ENCODE measurements around the gene TPSAB1. TPM values are rescaled to one million over a fixed set of nuclear protein-coding genes. Genes with fewer than 3 reads are reported as not detected.
"Not testable (repeated sequence)": the region's sequence is repeated elsewhere in the genome, so short reads cannot be mapped to it uniquely, and the experiment has no call there.

The TPSAB1 gene
- polyA plus RNA-seq, 4 donors = not detected

DNA sequence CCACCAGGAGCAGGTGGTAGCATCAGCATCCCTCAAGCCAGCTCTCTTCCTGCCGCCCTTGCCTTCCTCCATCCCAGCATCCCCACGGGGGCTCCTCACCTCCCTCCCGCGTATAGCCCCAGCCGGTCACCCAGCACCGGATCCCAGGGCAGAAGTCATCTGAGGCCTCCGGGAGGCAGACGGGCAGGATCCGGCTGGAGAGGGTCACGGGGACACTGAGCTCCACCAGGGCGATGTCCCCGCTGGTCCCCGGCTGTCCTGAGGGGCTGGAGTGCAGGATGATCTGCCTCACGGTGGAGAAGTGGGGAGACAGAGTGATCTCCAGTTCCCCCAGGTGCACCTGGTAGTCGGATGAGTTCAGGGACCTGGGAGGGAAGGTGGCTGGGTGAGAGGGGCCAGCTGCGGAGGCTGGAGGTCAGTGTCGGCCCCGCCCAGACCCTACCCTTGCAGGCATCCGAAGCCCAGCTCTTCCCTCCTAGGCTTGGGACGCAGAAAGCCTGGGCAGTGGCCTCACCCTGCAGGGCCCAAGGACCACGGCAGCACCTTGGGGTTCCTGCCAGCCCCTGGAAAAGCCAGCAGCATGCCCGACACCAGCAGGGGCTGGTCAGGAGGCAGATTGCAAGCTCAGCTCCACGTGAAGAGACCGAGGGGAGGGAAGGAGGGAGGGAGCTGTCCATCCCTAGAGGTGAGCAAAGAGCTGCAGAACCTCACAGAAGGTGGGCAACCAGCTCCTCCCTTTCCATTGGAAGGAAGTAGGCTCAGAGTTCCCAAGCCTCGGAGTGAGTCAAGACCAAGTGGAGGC, 17.8 kb upstream of the TPSAB1 start:
- DNase-seq (ENCODE audit: low read depth in 4 of 4, low spot score in 2 of 4) = no peak

DNA sequence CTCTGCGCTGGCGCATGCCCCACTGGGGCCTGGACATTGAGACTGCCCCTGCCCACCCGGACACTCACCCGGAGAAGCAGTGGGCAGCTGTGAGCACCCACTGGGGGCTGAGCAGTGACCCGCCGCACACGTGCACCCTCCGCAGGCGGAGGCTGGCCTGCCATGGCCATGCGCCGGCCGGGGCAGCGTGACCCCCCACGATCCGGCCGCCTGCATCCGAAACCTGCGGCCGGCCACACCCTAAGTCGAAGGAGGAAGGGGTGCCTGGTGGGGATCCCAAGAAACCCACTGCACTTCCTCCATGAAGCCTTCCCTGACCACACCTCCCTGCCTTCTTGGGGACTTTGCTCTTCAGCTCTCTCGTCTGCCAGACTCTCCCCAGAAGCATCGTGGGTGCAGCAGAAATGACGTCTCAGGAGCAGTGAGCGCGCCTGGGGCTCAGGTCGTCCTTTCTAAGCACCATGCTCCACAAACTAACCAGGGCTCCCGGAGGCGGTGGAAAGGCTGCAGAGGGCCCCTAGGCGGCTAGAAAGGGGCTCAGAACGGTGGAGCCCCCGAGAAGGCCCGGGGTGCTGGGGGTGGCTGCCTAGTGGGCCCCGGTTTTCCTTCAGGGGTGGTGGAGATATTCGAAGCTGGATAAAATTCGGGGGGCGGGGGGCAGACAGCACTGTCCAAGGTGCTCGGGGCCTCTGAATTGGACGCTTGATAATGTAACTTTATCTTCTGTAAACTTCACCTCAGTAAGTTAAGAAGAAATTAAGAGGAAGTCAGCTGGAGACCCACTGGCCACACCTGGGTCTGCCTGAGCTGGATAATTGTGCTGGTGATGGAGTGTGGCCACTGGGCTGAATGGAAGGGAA, 16.9 kb upstream of the TPSAB1 start:
- no peak for DNase-seq (ENCODE audit: low read depth in 4 of 4, low spot score in 2 of 4)

DNA sequence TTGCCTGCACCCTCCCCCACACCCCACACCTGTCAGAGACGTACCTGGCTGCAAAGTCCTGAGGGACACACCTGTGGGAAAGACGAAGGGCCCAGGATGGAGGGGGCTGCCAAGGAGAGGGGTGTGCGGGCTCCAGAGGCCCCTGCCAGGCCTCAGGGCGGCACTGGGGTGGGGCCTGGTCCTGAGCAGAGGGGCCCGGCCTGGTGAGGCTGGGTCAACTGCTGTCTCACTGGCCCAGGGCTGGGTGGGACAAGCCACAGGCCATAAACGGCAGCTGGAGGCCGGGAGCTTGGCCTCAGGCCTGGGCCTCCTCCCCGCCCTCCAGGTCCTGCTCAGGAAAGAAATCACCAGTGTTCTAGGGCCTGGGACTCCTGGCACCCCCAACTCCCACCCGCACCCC, 15.9 kb upstream of the TPSAB1 start:
- DNase-seq (ENCODE audit: low read depth in 4 of 4, low spot score in 2 of 4) = no peak

DNA sequence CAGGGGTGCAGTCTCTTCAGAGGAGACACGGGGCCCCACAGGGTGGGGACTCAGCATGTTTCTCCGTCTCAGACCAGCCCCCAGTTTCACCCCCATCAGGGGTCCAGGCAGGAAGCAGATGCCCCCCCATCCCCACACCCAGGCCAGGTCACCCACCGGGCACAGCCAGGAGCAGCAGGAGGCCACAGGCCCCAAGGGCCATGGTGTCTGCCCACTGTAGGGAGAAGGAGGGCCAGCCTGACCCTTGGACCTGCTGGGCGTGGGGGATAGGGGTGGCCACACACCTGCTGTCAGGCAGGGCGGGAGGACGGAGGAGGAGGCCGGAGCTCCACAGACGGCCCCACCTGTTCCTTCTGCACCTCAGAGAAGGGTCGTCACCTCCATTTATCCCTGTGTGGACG, 15.5 kb upstream of the TPSAB1 start, which contains the start of gene TPSG1:
Gene TPSG1 (minus strand): TSS at position 218 of the 401 bp plus-strand sequence. CDS start 16 bp downstream, at position 202.
- DNase-seq (ENCODE audit: low read depth in 4 of 4, low spot score in 2 of 4) = no peak

DNA sequence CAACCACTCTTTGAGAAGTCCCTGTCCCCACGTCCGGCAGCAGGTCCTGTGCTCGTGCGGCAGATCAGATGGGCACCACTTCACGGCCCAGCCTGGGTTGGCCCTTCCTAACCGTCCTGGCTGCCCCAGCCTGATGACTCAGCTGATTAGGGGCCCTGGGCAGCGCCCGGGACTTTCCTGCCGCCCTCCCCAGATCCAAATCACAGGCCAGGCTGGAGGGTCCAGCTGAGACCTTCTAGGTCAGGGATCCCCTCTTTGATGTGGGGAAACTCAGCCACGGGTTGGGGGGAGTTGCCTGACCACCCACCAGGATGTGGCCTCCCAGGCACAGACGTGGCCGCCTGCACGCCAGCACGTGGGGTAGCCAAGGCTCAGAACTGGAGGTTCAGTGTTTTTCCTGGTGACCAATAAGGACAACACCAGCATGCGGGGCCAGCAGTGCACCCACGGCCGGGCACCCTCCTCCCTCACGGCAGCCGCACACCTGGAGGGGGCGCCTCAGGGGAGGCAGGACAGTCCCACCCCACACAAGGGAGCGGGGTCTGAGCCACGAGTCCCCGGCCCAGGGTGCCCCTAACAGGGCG, 14.7 kb upstream of the TPSAB1 start:
- DNase-seq (ENCODE audit: low read depth in 4 of 4, low spot score in 2 of 4) = not testable (repeated sequence)

DNA sequence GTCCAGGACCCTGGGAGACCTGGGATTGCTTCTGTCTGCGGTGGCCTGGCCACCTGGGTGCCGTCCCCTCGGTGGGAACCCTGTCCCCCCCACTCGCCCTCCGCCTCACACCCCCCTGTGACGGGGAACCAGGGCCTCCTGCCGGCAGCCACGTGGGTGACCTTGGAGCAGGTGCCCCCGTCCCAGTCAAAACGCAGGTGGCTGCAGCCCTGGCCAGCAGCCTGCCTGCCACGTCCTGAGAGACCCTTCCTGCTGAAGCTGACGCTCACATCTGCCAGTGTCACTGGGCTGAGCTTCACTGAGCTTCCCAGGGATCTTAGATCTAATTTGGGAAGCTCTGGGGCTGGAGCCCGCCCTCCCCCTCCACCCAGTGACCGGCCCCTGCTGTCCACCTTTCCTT, 13.8 kb upstream of the TPSAB1 start:
- not testable (repeated sequence) for DNase-seq (ENCODE audit: low read depth in 4 of 4, low spot score in 2 of 4)

DNA sequence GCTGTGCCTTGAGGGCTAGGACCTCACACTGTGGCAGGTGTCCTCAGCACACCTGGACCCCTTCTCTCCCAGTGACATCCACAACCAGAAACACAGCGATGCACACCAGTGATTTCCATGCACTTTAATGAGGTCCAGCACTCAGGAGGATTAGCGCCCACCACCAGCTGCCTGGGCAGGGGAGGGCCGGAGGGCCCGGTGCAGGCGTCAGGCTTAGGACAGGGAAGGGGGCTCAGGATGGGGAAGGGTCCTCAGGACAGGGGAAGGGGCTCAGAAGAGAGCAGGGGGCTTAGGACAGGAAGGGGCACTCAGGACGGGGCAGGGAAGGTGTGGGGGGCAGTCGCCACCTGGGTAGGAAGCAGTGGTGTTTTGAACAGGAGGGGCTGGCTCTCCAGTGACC, 12.3 kb upstream of the TPSAB1 start:
- not testable (repeated sequence) for DNase-seq (ENCODE audit: low read depth in 4 of 4, low spot score in 2 of 4)

DNA sequence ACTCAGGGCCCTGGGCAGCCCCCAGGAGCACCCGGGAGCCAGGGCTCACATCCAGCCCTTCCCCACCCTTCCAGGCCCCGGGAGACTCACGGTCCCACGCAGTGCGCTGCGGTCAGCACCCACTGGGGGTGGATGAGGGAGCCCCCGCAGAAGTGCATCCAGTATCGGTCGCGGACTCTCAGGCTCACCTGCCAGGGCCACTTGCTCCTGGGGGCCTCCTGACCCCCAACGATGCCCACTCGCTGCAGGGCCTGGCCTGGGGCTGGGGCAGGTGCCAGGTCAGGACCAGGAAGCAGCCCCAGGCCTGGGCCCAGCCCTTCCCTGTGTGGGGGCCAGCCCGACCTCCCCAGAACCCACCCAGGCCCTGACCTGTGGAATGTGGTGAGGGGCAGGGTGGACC, 11.0 kb upstream of the TPSAB1 start:
- not testable (repeated sequence) for DNase-seq (ENCODE audit: low read depth in 4 of 4, low spot score in 2 of 4)

DNA sequence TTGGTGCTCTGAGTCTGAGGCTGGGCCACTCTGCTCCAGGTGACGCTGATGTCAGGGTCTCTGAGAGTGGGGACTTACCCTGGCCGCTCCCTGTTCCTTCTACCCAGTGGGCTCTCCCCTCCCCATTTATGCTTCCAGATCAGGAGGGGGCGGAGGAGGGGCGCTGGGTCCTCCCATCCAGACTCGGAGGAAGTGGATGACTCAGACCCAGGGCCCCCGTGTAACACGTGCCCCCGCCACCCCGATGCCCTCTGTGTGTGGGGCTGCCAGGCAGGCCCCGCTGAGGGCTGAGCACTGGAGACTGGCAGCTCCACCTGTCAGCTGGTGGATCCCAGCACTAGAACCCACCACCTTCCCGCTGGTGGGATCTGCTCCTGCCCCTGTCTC, 10.4 kb upstream of the TPSAB1 start, which contains the start of gene TPSB2:
Gene TPSB2 (minus strand): TSS at position 101 of the 387 bp plus-strand sequence. CDS start 233 bp downstream, outside the sequence.
- DNase-seq (ENCODE audit: low read depth in 4 of 4, low spot score in 2 of 4) = not testable (repeated sequence)

DNA sequence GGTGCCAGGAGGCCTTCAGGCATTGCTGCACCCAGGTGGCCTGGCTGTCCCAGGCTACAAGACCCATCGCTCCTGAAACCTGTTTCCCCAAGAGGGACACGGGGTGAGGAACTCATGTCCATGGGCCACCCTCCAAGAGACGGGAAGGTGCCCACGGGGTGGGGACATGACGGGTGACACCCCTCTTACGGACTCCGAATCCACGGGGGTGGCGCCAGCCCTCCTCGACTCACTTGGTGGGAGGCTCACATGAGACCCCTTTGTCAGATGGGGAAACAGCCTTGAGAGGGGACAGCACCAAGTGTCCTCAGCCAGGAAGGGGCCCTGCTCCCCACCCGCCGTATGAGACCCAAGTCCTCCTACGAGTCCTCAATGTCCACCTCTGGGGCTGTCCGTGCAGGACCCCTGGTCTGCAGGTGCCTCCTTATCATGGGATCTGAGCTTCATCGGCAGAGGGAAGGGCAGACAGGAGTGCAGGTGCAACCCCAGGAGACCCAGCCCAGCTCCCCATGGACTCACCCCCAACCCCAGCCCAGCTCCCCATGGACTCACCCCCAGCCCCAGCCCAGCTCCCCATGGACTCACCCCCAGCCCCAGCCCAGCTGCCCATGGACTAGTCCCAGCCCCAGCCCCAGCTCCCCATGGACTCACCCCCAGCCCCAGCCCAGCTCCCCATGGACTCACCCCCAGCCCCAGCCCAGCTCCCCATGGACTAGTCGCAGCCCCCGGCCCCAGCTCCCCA, 9.9 kb upstream of the TPSAB1 start:
- not testable (repeated sequence) for DNase-seq (ENCODE audit: low read depth in 4 of 4, low spot score in 2 of 4)

DNA sequence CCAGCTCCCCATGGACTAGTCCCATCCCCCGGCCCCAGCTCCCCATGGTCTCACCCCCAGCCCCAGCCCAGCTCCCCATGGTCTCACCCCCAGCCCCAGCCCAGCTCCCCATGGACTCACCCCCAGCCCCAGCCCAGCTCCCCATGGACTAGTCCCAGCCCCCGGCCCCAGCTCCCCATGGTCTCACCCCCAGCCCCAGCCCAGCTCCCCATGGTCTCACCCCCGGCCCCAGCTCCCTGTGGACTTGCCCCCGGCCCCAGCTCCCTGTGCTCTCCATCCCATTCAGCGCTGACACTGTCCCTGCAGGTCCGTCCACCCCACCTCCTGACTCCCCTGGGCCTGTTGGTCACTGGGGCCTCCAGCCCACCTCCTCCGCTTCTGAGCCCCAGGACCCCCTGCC, 9.2 kb upstream of the TPSAB1 start:
- not testable (repeated sequence) for DNase-seq (ENCODE audit: low read depth in 4 of 4, low spot score in 2 of 4)

DNA sequence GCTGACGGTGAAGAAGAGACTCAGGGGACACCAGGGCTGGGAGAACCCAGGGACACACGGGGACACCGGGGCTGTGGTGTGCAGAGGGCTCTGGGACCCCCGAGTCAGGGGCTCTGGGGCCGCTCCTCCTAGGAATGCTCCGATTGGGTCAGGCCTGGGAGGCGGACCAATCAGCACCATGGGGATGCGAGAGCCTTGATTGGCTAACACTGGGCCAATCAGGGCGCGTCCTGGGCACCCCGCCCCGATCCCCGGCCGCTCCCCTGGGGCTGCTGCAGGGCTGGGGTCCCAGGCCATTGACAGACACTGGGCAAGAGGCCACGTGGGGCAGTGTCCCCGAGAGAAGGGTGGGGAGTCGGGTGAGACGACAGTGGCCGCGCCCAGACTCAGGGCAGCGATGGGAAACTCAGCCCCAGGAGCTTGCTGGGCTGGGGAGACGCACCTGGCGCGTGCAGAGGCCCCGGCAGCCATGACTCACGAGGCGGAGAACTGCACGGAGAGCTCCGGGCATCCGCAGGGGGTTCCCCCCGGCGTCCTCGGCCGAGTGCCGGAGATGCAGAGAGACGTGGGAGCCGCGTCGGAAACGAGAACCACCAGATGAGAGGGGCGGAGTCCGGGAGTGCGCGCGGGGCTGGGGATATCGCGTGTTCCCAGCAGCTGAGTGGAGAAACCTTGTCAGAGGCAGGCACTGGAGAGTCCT, 8.3 kb upstream of the TPSAB1 start:
- DNase-seq (ENCODE audit: low read depth in 4 of 4, low spot score in 2 of 4) = not testable (repeated sequence)

DNA sequence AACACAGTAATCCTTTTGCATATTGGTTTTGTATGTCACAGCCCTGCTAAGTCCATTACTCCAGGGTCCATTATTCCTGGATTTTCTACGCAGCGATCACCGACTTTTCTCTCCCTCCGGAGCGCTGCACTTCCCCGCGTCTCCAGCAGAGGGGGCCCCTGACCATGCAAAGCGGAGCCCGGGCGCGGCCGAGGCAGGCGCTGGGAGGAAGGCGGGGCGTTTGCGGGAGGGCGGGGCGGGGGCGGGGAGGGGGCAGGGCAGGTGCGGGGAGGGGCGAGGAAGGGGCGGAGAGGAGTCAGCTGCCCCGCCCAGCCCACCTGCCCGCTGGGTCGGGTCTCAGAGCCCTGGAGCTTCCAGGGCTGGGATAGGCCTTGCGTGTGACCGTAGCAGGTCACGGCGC, 3.8 kb upstream of the TPSAB1 start:
- DNase-seq (ENCODE audit: low read depth in 4 of 4, low spot score in 2 of 4) = not testable (repeated sequence)

DNA sequence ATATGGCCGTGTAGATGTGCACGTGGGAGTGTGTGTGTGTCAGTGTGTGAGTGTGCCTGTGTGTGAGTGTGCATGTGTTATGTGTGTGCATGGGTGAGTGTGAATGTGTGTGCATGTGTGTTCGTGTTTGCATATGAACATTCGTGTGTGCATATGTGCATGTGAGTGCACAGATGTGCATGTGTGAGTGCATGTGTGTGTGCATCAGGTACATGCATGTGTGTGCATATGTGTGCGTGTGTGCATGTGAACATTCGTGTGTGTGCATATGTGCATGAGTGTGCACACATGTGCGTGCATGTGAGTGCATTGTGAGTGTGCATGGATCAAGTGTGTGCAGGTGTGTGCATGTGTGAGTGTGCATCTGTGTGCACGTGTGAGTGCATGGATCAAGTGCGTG, 2.5 kb upstream of the TPSAB1 start:
- no peak for DNase-seq (ENCODE audit: low read depth in 4 of 4, low spot score in 2 of 4)

DNA sequence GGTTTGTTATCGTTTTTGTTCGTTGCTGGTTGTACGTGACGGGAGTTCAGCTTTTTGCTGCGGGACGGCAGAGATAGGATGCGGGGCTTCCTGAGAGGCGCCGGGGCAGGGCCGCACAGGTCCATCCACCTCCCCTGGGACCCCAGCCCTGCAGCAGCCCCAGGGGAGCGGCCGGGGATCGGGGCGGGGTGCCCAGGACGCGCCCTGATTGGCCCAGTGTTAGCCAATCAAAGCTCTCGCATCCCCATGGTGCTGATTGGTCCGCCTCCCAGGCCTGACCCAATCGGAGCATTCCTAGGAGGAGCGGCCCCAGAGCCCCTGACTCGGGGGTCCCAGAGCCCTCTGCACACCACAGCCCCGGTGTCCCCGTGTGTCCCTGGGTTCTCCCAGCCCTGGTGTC, 1.6 kb upstream of the TPSAB1 start:
- not testable (repeated sequence) for DNase-seq (ENCODE audit: low read depth in 4 of 4, low spot score in 2 of 4)

DNA sequence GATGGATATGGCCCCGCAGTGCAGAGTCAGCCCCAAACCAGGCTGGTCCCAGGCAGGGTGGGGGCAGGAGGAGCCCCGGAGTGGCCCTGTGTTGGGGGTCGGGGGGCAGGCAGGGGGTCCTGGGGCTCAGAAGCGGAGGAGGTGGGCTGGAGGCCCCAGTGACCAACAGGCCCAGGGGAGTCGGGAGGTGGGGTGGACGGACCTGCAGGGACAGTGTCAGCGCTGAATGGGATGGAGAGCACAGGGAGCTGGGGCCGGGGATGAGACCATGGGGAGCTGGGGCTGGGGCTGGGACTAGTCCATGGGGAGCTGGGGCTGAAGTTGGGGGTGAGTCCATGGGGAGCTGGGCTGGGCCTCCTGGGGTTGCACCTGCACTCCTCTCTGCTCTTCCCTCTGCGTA, 930 bp upstream of the TPSAB1 start:
- DNase-seq (ENCODE audit: low read depth in 4 of 4, low spot score in 2 of 4) = not testable (repeated sequence)

DNA sequence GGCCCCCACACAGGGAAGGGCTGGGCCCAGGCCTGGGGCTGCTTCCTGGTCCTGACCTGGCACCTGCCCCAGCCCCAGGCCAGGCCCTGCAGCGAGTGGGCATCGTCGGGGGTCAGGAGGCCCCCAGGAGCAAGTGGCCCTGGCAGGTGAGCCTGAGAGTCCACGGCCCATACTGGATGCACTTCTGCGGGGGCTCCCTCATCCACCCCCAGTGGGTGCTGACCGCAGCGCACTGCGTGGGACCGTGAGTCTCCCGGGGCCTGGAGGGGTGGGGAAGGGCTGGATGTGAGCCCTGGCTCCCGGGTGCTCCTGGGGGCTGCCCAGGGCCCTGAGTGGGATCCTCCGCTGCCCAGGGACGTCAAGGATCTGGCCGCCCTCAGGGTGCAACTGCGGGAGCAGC, 576 bp downstream of the TPSAB1 start:
- DNase-seq (ENCODE audit: low read depth in 4 of 4, low spot score in 2 of 4) = not testable (repeated sequence)

DNA sequence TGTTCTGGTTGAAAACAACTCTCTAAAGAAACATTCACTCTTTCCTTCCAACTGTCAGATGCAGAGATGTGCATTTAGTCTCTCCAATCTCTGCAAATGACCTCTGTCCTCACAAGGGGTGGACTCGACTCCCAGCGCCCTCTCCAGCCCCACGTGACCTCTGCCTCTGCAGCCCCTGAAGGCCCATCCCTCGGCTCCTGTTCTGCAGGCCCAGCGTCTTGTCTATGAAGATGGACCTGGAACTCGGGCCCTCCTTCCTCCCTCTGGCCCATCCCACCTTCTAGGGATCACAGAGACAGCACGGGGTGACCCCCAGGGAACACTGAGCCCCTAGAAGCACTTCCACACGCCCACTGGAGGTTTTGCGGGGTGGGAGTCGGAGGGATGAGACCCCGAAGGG, 2.9 kb downstream of the TPSAB1 start:
- not testable (repeated sequence) for DNase-seq (ENCODE audit: low read depth in 4 of 4, low spot score in 2 of 4)

DNA sequence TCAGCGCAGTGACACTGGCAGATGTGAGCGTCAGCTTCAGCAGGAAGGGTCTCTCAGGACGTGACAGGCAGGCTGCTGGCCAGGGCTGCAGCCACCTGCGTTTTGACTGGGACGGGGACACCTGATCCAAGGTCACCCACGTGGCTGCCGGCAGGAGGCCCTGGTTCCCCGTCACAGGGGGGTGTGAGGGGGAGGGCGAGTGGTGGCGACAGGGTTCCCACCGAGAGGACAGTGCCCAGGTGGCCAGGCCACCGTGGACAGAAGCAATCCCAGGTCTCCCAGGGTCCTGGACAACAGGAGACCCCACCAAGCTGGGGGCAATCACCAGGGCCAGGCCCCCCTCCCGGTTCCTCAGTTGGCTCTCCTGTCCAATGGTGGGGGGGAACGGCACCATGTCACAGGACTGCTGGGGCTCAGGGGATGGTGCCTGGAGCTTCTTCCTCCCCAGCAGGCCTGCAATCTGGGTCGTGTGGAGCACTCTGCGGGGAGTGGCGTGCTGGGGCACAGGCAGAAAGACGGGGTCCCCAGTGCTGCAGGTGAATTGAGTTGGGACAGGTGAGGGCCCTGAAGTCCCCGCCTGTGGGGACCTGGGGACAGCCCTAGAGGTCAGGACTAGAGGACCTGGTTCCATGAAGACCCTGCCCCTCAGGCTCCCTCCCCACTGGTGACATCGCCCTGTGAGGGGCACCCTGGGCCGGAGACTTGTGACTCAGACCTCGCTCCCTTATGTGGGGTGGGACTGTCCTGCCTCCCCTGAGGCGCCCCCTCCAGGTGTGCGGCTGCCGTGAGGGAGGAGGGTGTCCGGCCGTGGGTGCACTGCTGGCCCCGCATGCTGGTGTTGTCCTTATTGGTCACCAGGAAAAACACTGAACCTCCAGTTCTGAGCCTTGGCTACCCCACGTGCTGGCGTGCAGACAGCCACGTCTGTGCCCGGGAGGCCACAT, 3.7 kb downstream of the TPSAB1 start:
- DNase-seq (ENCODE audit: low read depth in 4 of 4, low spot score in 2 of 4) = not testable (repeated sequence)
